DMS 273 (cell line): ENCODE results near the gene ARSB.
A peak's percentile ranks its signal among the peaks of the same experiment; 100 is the strongest.

Experiments
- DNase-seq: peaks from one replicate; lab custom pipeline; 2025; ENCODE audit not compliant: unreplicated experiment; lab: John Stamatoyannopoulos, UW

The ARSB gene

GRCh38 chr5:78985116-78985724 lies at the start of gene ARSB:
Gene ARSB, minus strand, starts transcription at chr5:78985310. Its CDS starts 62 bp downstream, at chr5:78985248.
- DNase-seq: peak; percentile 87

GRCh38 chr5:79032782-79033181 lies 47.7 kb upstream of the ARSB start:
- no peak for DNase-seq

- DNase-seq: no peak
These were observed 47.1 kb upstream of the ARSB start for GRCh38 chr5:79032031-79032695.

- DNase-seq: no peak
These were observed 46.4 kb upstream of the ARSB start for GRCh38 chr5:79031485-79031867.

- no peak for DNase-seq
These were observed 45.8 kb upstream of the ARSB start for GRCh38 chr5:79030663-79031484.

GRCh38 chr5:79025054-79025472 lies 40.0 kb upstream of the ARSB start:
- DNase-seq: peak; percentile 88

GRCh38 chr5:79023947-79024346 lies 38.8 kb upstream of the ARSB start:
- DNase-seq: no peak

GRCh38 chr5:79023348-79023747 lies 38.2 kb upstream of the ARSB start:
- DNase-seq: peak; percentile 75

- DNase-seq: peak; percentile 68
These were observed 37.7 kb upstream of the ARSB start for GRCh38 chr5:79022771-79023170.

- DNase-seq: peak; percentile 58
These were observed 36.6 kb upstream of the ARSB start for GRCh38 chr5:79021753-79022152.

GRCh38 chr5:79020861-79021561 lies 35.9 kb upstream of the ARSB start:
- peak; percentile 84 for DNase-seq

- no peak for DNase-seq
These were observed 29.5 kb upstream of the ARSB start for GRCh38 chr5:79014631-79015030.

GRCh38 chr5:79011869-79012268 lies 26.8 kb upstream of the ARSB start:
- no peak for DNase-seq

GRCh38 chr5:79011219-79011836 lies 26.2 kb upstream of the ARSB start:
- peak; percentile 14 for DNase-seq

GRCh38 chr5:79008362-79008761 lies 23.3 kb upstream of the ARSB start:
- peak; percentile 6 for DNase-seq

GRCh38 chr5:79007872-79008271 lies 22.8 kb upstream of the ARSB start:
- no peak for DNase-seq

GRCh38 chr5:79005936-79006631 lies 21.0 kb upstream of the ARSB start:
- no peak for DNase-seq

GRCh38 chr5:79005151-79005550 lies 20.0 kb upstream of the ARSB start:
- no peak for DNase-seq

- DNase-seq: no peak
These were observed 17.3 kb upstream of the ARSB start for GRCh38 chr5:79002374-79002773.

- no peak for DNase-seq
These were observed 16.4 kb upstream of the ARSB start for GRCh38 chr5:79001471-79001870.
